HG03196 (cell line): Measurements from ENCODE around the gene KCNAB1.
A peak's percentile ranks its signal among the peaks of the same experiment; 100 is the strongest.
"Not testable (repeated sequence)": the region's sequence is repeated elsewhere in the genome, so short reads cannot be mapped to it uniquely, and the experiment has no call there.

Experiments
- ATAC-seq: cut with Tn5 transposase; IDR thresholded peaks from one replicate; pipeline ENCODE4 v1.9.1; 2021; ENCODE audit not compliant: unreplicated experiment

KCNAB1 gene

DNA sequence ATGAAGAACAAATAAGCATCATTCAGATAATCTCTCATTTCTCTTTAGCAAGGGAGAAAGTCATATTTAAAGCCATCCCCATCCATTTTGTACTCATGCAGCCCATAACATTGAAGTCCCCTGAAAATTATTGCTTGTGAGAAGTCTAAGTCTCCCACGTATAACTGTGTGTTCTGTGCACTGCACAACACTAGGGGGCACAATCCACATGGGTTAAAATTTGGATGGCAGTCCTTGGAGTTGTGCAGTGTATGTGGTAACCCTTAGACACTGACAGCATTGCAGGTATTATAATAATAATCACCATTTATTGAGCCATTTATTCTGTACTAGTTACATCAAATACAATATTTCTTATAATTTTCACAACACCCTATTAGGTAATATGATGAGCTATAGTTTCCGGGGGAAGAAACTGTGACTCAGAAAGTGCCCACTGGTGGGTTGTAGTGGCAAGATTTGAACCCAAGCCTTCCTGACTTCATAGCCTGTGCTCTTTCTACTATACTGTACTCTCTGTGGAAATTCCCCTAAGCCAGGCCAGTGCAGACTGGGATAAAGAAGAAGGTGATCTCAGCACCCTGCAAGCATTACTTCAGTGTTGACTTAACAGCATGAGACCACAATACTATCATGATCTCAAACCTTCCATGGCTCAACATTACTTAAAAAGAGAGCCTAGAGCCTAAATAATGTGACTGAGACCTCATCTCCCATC, 15.7 kb downstream of the KCNAB1 start:
- ATAC-seq = no peak

DNA sequence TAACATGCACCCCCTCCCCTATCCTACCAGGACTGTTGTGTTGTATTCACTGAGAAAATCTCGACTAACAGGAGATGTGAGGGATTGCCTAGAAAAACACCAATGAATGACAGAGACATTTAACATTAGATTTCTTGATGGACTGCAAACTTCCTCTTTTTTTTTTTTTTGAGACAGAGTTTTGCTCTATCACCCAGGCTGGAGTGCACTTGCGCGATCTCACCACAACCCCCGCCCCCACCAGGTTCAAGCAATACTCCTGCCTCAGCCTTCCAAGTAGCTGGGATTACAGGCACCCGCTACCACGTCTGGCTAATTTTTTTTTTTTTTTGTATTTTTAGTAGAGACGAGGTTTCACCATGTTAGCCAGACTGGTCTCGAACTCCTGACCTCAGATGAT, 17.0 kb downstream of the KCNAB1 start:
- not testable (repeated sequence) for ATAC-seq

DNA sequence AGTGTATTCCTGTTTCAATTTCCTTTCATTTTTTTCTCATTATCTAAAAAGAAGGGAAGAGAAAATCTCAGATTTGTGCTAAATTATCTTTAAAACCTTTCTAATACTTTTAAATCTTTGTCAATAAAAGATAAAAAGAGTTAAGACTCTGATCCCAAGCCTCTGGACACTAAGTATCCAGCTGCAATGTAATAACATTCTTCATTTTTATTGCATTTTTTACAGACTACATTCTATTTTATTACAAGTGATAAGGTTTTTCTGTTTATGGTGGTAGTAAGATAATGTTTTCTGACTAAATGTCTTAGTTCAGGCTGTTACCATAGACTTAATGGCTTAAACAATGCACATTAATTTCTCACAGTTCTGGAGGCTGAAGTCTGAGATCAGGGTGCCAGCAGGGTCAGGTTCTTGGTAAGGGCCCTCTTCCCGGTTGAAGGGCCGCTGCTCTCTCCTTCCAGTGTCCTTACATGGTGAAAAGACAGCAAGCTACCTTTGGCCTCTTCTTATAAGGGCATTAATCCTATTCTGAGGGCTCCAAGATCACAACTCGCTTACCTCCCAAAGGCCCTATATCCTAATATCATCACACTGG, 19.7 kb downstream of the KCNAB1 start:
- ATAC-seq = no peak

DNA sequence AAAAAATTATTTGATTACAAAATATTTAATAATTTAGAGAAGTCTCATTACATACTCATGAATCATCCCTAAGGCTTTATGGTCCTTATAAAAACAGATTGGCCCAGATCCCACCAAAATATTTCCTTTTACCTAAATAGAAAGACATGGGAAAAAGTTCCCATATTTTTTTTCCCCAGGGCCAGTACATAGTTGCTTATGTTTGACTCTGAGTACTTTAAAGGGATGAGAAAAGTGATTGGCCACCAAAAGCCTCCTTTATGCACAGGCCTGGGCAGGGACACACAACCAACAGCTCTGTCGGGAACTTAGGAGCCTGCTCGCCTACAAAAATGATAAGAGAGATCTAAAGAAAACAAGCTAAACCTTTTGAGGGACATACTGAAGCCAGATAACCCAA, 22.3 kb downstream of the KCNAB1 start:
- no peak for ATAC-seq

GRCh38 chr3:156143136-156143535, 22.8 kb downstream of the KCNAB1 start:
- no peak for ATAC-seq

- no peak for ATAC-seq
These were observed 23.7 kb downstream of the KCNAB1 start for GRCh38 chr3:156144060-156144459.

DNA sequence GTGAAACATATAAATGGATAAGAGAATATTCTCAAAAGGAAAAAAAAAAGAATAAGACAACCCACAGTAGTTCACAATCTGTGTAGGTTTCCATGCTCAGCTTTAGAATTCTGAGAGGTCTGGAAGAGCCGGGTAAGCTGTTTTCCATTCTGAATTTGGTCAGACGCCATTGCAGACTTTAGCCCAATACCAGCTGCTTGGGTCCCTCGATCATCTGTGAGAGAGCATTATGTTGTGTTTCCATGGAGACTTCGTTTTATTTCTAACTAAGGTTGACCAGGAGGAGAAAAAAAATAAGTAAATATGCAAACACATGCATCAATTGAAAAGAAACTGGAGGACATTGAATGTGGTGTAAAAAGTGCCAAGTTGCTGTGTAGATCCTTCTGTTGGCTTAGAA, 25.5 kb downstream of the KCNAB1 start:
- no peak for ATAC-seq

- ATAC-seq = no peak
These were observed 28.1 kb downstream of the KCNAB1 start for GRCh38 chr3:156148345-156148945.

DNA sequence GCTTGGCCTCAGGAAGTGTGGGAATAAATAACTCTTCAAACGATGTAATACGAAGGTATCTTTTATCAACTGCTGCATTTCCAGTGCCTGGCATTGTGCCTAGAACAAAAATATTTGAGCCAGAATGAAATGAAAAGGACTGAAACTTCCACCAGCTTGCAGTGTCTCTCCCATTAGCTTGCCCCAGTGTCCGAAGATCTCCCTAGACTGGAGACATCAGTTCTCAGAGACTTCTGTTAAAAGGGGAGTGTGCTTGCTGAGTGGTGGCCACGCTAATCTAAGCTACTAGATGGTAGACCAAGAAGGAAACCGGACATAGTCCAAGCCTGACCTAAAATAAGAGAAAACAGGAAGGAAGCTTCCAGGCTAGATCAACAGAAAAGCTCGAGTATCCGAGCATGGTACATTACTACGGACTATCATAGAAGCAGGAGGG, 28.6 kb downstream of the KCNAB1 start:
- ATAC-seq = no peak

- no peak for ATAC-seq
These were observed 29.5 kb downstream of the KCNAB1 start for GRCh38 chr3:156149876-156150275.

- no peak for ATAC-seq
These were observed 30.2 kb downstream of the KCNAB1 start for GRCh38 chr3:156150434-156151066.

DNA sequence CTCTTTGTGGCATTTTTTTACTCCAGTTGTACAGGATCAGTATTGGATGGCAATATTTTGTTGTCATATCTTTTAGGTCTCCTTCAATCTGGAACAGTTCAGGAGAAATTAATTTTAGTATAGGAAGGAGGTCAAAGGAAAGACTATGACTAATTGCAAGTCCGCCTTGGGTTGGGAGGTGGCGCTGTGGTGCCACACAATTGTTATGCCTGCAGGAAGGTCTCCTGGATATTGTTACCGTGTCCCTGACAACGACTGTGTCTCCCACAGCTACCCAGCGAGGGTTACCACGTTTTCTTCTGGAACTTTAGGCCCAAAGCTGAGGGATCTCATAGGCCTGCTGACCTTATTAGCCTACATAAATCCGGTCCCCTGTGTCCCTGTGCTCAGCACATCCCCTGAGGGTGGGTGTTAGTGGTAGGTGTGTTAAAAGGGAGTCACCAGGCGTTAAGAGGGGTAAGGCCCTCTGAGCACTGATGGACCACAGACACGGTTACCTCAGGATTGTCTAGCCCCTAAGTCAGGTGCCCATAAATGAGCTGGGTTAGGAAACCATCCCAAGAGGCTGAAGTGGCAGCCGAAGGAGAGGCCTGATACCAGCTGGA, 31.5 kb downstream of the KCNAB1 start:
- ATAC-seq = no peak

DNA sequence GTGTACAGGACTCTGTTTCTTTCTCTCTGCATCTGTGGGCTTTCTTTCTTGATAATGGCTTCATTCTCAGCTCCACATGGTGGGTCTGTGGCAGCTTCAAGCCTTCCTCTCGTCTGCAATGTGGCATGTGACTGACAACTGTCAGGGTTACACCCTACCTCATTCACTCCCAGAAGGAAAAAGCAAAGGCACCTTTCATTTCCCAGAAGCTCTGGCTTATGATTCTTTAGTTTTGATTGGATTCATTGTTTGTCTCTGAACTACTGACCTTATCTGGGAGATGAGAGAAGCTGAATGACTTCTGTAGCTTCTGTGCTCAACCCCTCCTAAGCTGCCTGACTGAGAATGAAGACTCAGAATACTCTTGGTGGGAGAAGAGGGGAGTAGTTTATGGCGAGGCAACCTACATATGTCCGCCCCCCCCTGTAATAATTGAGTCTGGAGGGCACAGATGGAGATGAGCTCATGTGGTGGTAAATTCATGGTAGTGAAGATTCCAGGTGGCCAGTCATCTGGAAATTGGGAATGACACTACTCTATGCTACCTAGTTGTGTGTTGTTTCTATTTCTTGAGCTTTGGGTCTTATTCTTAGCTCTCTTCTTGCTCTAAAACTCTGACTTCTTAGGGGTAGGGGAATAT, 38.4 kb downstream of the KCNAB1 start:
- ATAC-seq = no peak

DNA sequence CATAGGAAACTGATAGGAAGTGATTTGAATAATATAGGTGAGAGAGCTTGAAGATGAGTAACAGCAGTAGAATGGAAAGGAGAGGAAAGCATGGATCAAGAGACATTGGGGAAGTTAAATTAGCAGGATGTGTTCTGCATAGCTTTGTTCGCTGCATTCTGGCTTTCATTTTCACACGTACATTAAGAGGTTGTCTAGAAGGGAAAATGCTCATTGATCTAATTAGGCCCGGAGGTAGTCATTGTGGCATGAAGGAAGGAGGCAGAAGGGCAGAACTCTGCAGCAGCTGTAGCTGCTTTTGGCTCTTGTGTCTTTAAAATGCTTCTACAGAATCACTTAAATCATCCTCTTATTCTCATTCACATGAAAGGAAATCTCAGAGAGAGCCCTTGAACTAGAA, 40.3 kb downstream of the KCNAB1 start:
- ATAC-seq = peak; percentile 82

DNA sequence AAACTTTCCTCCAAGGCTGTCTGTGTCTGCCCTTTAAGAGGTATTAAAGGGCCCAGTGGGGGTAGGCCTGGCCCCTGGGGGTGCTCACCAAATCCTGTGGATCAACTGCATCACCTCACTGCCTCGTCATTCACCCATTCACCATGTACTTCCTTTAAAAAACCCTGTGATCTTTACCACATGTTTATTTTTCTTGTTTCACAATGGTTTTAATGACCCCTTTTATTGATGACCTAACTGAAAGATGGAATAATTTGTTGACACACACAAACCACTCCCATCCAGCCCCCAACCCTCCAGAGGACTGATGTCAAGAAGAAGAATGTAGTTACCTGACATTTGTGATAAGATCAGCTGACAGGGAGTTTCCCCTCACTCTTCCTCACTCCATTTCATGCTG, 40.8 kb downstream of the KCNAB1 start:
- no peak for ATAC-seq

DNA sequence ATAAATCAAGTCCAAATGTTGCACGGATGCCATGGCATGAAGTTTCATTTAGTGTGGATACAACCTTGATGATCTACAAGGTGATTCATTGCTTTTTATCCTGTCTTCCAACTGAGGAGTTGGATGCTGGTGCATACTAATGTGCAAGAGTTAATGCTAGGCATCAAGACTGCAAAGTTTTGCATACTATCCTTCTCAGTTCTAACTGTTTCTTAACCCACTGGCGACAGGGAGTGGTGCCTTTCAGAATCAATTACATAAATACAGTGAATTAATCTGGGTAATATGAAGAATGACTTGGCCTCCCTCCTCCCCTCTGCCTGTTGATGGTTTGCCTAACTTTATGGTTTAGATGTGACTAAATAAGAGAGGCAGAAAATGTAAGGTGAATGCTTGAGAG, 43.5 kb downstream of the KCNAB1 start:
- no peak for ATAC-seq

DNA sequence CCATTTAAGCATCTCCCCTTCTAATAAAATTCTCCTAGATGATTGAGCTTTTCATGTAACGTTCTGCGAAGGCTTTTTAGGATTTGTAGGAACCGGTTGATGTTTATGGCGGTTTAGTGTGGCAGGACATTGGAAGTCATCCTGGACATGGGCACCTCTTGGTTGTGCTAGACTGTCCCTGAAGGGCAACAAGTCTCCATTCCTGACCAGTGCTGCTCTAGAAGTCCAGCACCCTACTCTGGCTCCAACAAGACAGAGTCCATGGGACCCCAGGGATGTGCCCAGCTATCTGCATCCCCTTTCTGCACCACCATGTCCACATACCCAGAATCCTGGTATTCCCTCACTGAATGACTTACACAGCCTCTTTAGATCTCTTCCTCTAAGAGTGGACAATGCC, 46.4 kb downstream of the KCNAB1 start:
- ATAC-seq = no peak

DNA sequence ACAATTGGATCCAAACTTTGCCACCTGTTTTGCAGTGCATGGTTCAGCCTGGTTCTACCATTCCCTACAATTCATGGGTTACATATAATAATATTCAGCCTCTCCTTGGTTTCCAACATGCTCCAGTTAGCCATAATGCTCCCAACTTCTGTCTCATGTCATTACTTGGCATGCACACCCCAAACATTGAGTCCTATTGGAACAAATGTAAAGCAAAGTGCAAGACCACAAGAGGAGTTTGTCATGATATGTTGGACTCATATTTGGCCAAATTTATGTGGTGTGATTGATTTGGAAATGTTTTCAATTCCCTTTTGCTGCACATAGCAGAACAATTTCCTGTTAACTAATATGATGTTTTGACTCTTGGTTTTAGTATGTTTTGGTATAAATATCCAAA, 50.2 kb downstream of the KCNAB1 start:
- no peak for ATAC-seq

DNA sequence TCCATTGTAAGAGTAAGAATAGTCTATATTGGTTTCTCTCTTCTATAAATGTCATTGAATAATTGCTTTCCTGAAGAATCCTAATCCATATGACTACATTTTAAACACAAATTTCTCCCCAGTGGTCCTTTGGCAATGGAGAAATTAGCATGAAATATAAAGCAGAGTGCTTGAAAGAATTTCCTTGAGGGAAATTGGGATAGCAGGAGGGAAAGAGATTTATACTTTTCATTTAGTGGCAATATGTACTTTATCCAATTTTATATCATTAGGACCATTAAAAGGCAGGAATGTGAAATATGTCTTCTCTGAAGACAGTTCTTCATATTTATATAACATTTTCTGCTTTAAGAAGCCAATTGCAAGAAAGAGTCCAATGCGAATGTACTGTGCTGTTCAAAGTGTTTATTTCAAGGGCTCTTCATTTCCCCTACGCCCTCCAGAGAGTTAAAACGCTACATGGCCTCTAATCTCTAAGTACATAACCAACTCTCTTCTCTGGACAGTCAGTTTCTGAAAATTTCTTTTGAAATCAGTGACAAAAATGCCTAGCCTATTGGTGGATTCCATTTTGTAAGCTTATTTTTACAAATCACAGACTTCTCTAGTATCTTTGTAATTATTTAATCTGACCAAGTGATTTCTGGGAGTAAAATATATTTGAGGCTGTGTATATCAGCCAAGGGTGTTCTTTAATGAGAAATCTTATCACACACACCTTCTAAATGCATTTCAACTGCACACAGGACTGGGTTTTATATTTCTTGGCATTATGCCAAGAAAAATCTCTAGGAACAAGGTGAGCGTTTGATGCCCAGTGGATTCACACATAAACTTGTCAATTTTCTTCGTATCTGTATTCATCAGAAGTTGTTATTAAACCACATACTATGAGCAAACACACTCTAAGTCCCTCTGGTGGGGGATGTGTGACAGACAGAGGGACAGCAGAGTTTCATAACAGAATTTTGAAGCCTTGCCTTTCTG, 51.2 kb downstream of the KCNAB1 start:
- ATAC-seq = no peak

DNA sequence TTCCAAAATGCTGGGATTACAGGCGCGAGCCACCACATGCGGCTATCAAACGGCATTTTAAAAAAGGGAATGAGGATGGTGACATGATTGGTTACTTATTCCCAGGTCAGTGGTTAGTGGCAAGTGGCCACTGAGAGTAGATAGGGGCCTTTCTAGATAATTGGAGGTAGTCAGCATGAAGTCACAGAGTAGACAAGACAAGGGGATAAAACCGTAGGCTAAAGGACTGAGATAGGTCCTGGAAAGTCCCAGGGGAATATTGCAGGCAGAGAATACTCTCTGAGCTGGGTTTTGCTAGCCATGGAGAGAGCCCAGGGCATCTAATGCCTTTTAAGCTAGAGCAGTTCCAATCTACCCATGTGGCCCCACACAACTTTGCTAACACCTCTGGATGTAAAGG, 52.2 kb downstream of the KCNAB1 start:
- ATAC-seq = no peak
